Bone marrow (tissue), 2 donors: ENCODE measurements around the gene PHOSPHO1.
A peak's percentile ranks its signal among the peaks of the same experiment; 100 is the strongest.
"Not testable (repeated sequence)": the region's sequence is repeated elsewhere in the genome, so short reads cannot be mapped to it uniquely, and the experiment has no call there.

ENCODE experiments used
- DNase-seq, 2 donors: peaks; one replicate each; lab custom pipeline; 2025; lab: John Stamatoyannopoulos, UW

Gene PHOSPHO1

GRCh38 chr17:49193513-49194296 lies 36.9 kb downstream of the PHOSPHO1 start:
- peak in 1 of 2 donors; percentile 30 for DNase-seq

- peak; percentile 83 to 98 for DNase-seq
These were observed 38.5 kb downstream of the PHOSPHO1 start for GRCh38 chr17:49191917-49192741.

GRCh38 chr17:49191409-49191916 lies 39.1 kb downstream of the PHOSPHO1 start:
- DNase-seq: peak in 1 of 2 donors; percentile 27

GRCh38 chr17:49190932-49191331 lies 39.7 kb downstream of the PHOSPHO1 start:
- DNase-seq: no peak

- no peak for DNase-seq
These were observed 43.3 kb downstream of the PHOSPHO1 start for GRCh38 chr17:49187301-49187700.

- not testable (repeated sequence) for DNase-seq
These were observed 45.2 kb downstream of the PHOSPHO1 start for GRCh38 chr17:49185381-49185780.

- not testable (repeated sequence) for DNase-seq
These were observed 46.1 kb downstream of the PHOSPHO1 start for GRCh38 chr17:49184522-49184921.

- DNase-seq: no peak
These were observed 46.8 kb downstream of the PHOSPHO1 start for GRCh38 chr17:49183801-49184200.

- no peak for DNase-seq
These were observed 47.2 kb downstream of the PHOSPHO1 start for GRCh38 chr17:49183341-49183740.

- no peak for DNase-seq
These were observed 49.5 kb downstream of the PHOSPHO1 start for GRCh38 chr17:49180998-49181635.

GRCh38 chr17:49180303-49180702 lies 50.3 kb downstream of the PHOSPHO1 start:
- peak; percentile 17 to 32 for DNase-seq

- DNase-seq: not testable (repeated sequence)
These were observed 54.6 kb downstream of the PHOSPHO1 start for GRCh38 chr17:49175978-49176377.
